ENCODE data around the gene FAM210A. TPM values are rescaled to one million over a fixed set of nuclear protein-coding genes. Genes with fewer than 3 reads are reported as not detected.

The FAM210A gene
- total RNA-seq, 1 donor from 2014 or later: 15.1 TPM

- no peak for DNase-seq (ENCODE audit: low spot score)
- Mint-ChIP-seq H3K36me3 (peaks cover 19% of the 10 kb centered on the region), H3K27ac (no peak overlapping the region), H3K9me3 (peaks cover 23% of the 10 kb centered on the region), H3K4me3 (no peak overlapping the region), H3K27me3 (ENCODE audit: insufficient read depth, low read depth) (no peaks in the 10 kb centered on the region), H3K4me1 (no peaks in the 10 kb centered on the region)
- Histone ChIP-seq H3K4me2 (no peak overlapping the region), H3F3A (ENCODE audit: low read depth) (no peaks in the 10 kb centered on the region), H3K9ac (no peak overlapping the region), H3K4me1 (no peaks in the 10 kb centered on the region), H3K4me3 (no peak overlapping the region), H3K27me3 (no peaks in the 10 kb centered on the region), H4K20me1 (ENCODE audit: low read depth) (peaks cover 6% of the 10 kb centered on the region), H3K27ac (no peak overlapping the region), H3K79me2 (ENCODE audit: low read depth) (peaks cover 84% of the 10 kb centered on the region), H2AFZ (replicated peaks) (no peak overlapping the region), H3K36me3 (no peaks in the 10 kb centered on the region), H3K9me3 (ENCODE audit: low read depth) (no peaks in the 10 kb centered on the region)
- TF ChIP-seq, protein P1, sequence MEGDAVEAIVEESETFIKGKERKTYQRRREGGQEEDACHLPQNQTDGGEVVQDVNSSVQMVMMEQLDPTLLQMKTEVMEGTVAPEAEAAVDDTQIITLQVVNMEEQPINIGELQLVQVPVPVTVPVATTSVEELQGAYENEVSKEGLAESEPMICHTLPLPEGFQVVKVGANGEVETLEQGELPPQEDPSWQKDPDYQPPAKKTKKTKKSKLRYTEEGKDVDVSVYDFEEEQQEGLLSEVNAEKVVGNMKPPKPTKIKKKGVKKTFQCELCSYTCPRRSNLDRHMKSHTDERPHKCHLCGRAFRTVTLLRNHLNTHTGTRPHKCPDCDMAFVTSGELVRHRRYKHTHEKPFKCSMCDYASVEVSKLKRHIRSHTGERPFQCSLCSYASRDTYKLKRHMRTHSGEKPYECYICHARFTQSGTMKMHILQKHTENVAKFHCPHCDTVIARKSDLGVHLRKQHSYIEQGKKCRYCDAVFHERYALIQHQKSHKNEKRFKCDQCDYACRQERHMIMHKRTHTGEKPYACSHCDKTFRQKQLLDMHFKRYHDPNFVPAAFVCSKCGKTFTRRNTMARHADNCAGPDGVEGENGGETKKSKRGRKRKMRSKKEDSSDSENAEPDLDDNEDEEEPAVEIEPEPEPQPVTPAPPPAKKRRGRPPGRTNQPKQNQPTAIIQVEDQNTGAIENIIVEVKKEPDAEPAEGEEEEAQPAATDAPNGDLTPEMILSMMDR (IDR thresholded peaks at IDR 0.05): no peak
- no peak for TF ChIP-seq EZH2phosphoT487 (IDR thresholded peaks at IDR 0.05)
- no peak for TF ChIP-seq EZH2 (IDR thresholded peaks at IDR 0.05)
Measured at GRCh38 chr18:13712400-13713131, 13.8 kb downstream of the FAM210A start.

DNA sequence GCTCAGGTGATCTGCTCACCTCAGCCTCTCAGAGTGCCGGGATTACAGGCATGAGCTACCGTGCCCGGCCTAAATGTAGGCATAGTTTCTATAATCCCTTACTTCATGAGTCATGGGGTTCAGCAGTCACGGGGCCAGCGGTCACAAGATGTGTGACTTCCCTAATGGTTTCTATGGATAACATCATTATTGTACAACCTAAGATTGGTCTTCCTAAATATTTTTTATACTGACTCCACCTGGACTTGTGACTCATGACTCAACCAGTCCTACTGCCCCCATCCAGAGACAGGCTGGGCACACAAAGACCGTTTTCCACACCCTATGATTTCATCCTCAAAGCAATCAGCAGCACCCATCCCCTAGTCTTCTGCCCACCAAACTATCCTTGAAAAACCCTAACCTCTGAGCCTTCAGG lies 15.9 kb downstream of the FAM210A start:
- Histone ChIP-seq H3K9ac (no peak overlapping the region), H3K4me3 (no peak overlapping the region), H3K27ac (no peak overlapping the region), H3K4me1 (no peaks in the 10 kb centered on the region), H3K4me2 (no peak overlapping the region), H4K20me1 (ENCODE audit: low read depth) (peaks cover 6% of the 10 kb centered on the region), H3F3A (ENCODE audit: low read depth) (no peaks in the 10 kb centered on the region), H2AFZ (replicated peaks) (no peak overlapping the region), H3K9me3 (ENCODE audit: low read depth) (no peaks in the 10 kb centered on the region), H3K79me2 (ENCODE audit: low read depth) (peaks cover 66% of the 10 kb centered on the region), H3K36me3 (no peaks in the 10 kb centered on the region), H3K27me3 (no peaks in the 10 kb centered on the region)
- DNase-seq (ENCODE audit: low spot score): no peak
- no peaks in the 10 kb centered on the region for H3K27me3 Mint-ChIP-seq (ENCODE audit: insufficient read depth, low read depth)
- no peaks in the 10 kb centered on the region for H3K4me1 Mint-ChIP-seq
- peaks cover 34% of the 10 kb centered on the region for H3K9me3 Mint-ChIP-seq
- no peak overlapping the region for H3K27ac Mint-ChIP-seq
- TF ChIP-seq, protein P1 (IDR thresholded peaks at IDR 0.05): no peak
- TF ChIP-seq EZH2 (IDR thresholded peaks at IDR 0.05) (no peak), EZH2phosphoT487 (IDR thresholded peaks at IDR 0.05) (no peak)
- H3K36me3 Mint-ChIP-seq: peaks cover 23% of the 10 kb centered on the region
- no peak overlapping the region for H3K4me3 Mint-ChIP-seq

GRCh38 chr18:13703899-13704298 lies 22.5 kb downstream of the FAM210A start:
- Mint-ChIP-seq H3K4me1 (no peaks in the 10 kb centered on the region), H3K9me3 (peaks cover 61% of the 10 kb centered on the region), H3K27me3 (ENCODE audit: insufficient read depth, low read depth) (no peaks in the 10 kb centered on the region), H3K36me3 (peaks cover 21% of the 10 kb centered on the region), H3K27ac (no peak overlapping the region), H3K4me3 (no peak overlapping the region)
- peaks cover 11% of the 10 kb centered on the region for H3K79me2 ChIP-seq (ENCODE audit: low read depth)
- H3K4me2 ChIP-seq: no peak overlapping the region
- H3K9me3 ChIP-seq (ENCODE audit: low read depth): peaks cover 26% of the 10 kb centered on the region
- no peak overlapping the region for H3K4me3 ChIP-seq
- H3F3A ChIP-seq (ENCODE audit: low read depth): no peaks in the 10 kb centered on the region
- peaks cover 7% of the 10 kb centered on the region for H3K36me3 ChIP-seq
- no peak overlapping the region for H3K27ac ChIP-seq
- no peaks in the 10 kb centered on the region for H4K20me1 ChIP-seq (ENCODE audit: low read depth)
- no peak overlapping the region for H3K9ac ChIP-seq
- H3K27me3 ChIP-seq: no peaks in the 10 kb centered on the region
- TF ChIP-seq EZH2phosphoT487 (IDR thresholded peaks at IDR 0.05) (no peak), EZH2 (IDR thresholded peaks at IDR 0.05) (no peak)
- TF ChIP-seq, protein P1 (IDR thresholded peaks at IDR 0.05): no peak
- H3K4me1 ChIP-seq: no peaks in the 10 kb centered on the region
- H2AFZ ChIP-seq (replicated peaks): no peak overlapping the region
- peak; percentile 15 for DNase-seq (ENCODE audit: low spot score)
